ENCODE results near the gene RIMBP2.

- TF ChIP-seq, protein P1, sequence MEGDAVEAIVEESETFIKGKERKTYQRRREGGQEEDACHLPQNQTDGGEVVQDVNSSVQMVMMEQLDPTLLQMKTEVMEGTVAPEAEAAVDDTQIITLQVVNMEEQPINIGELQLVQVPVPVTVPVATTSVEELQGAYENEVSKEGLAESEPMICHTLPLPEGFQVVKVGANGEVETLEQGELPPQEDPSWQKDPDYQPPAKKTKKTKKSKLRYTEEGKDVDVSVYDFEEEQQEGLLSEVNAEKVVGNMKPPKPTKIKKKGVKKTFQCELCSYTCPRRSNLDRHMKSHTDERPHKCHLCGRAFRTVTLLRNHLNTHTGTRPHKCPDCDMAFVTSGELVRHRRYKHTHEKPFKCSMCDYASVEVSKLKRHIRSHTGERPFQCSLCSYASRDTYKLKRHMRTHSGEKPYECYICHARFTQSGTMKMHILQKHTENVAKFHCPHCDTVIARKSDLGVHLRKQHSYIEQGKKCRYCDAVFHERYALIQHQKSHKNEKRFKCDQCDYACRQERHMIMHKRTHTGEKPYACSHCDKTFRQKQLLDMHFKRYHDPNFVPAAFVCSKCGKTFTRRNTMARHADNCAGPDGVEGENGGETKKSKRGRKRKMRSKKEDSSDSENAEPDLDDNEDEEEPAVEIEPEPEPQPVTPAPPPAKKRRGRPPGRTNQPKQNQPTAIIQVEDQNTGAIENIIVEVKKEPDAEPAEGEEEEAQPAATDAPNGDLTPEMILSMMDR (conservative IDR thresholded peaks at IDR 0.05 in 1 of 2, IDR thresholded peaks at IDR 0.05 in 1 of 2; ENCODE audit: extremely low read depth in 1 of 2, insufficient read depth in 1 of 2, low read depth in 1 of 2, low read length in 2 of 2) = no peak
- no peak for TF ChIP-seq EZH2 (IDR thresholded peaks at IDR 0.05; ENCODE audit: borderline replicate concordance, low read length)
Observed at GRCh38 chr12:130661486-130662255, 54.4 kb downstream of the RIMBP2 start.
